Fibroblast of the aortic adventitia (primary cell): Measurements from ENCODE around the gene NCKAP5. TPM values are rescaled to one million over a fixed set of nuclear protein-coding genes. Genes with fewer than 3 reads are reported as not detected.

Experiments used
- DNase-seq: peaks from one replicate; pipeline ENCODE4 v3.0.0-alpha.2; 2010; ENCODE audit warnings: low read depth
- H3K4me3 ChIP-seq: 2 replicates; pipeline ENCODE4 v1.5.1; 2011; ENCODE audit warnings: low read depth, mild to moderate bottlenecking, control low read depth, low read length, moderate library complexity
- CTCF ChIP-seq: IDR thresholded peaks from 2 replicates; pipeline ENCODE4 v1.5.1; 2011; ENCODE audit warnings: mild to moderate bottlenecking, low read length, control low read depth, inconsistent platforms; ENCODE audit not compliant: insufficient read depth
- total RNA-seq: library from RNA; depleted of rRNA; stranded (reverse); fragments of >200 nt; gene quantifications from 2 replicates; pipeline ENCODE4 v1.2.3, GENCODE V29; 2012; ENCODE audit warnings: low replicate concordance

Gene NCKAP5
- total RNA-seq, 1 donor, result 4.4 TPM

DNA sequence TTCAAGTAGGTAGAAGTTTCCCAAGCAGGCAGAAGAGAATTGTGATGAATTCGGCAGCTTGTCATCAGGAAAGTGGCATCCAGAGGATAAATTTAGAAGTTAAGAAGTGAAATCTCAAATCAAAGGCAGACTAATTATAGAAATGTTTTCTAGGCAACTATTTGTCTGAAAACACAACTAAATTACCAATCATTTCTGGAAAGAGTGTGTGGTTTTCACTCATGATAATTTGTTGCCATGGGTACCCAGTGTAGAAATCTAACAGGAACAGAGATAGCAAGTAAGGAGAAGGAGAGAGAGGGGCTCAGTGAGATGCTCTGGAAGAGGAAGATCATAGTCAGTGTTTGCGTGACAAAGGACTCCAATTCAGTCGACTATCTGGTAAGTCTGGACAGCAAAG is 208.1 kb downstream of the NCKAP5 start:
- DNase-seq, result no peak
- no peak for TF ChIP-seq CTCF
- H3K4me3 ChIP-seq, result no peak overlapping the region

DNA sequence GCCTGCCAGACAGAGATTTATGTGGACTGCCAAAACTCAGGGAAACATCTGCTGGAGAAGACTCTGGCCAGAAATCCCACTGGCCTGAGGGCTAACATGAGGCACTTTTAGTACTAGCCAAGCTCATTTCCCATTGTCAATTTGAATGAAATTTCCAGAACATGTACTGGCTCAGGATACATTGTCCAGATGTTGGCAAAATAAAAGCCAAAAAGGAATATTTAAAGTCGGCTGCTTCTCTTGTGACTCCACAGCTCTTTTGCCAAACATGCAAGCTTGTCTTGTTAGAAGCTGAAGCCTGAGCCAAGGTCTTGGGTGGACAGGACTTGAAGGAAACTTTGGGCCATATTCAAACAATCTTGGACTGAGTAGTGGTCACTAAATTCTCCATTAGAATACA is 215.5 kb downstream of the NCKAP5 start:
- DNase-seq, result peak; percentile 94
- no peak for TF ChIP-seq CTCF
- no peak overlapping the region for H3K4me3 ChIP-seq

DNA sequence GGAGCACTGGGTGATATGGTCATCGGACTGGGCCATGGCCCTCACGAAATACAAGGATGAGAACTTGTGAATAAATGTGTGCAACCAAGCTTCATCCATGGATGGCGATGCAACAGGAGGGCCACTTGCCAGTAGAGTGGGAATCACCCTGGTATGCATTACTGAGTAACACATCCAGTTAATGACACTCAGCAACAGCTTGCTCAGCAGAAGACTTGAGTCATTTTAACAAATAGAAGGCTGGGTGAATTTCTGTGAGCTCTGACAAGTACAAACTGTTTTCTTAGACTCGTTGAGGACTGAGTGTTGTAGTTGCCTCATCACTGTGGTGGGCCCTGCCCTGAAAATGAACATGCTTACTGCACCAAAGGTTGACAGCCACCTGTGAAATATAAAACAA is 221.6 kb downstream of the NCKAP5 start:
- H3K4me3 ChIP-seq, result no peak overlapping the region
- DNase-seq, result peak; percentile 79
- TF ChIP-seq CTCF, result no peak

DNA sequence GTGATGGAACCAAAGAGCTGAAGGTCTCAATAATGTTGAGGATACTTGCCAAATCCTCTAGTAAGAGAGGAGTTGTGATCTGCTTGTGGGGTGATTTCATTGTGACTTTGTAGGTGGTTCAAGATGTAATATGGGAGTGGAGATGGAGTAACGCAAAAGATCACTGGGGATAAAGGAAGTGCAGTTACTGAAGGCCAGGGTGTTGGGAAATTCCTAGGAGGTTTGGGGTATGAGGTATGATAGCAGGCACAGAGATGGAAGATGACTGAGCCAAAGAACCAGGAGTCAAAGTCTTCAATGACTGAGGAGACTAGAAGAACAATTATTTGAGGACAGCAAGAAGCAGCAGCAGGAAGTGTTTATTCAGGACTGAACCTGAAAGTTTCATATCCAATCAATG is 222.6 kb downstream of the NCKAP5 start:
- no peak overlapping the region for H3K4me3 ChIP-seq
- TF ChIP-seq CTCF, result no peak
- no peak for DNase-seq

DNA sequence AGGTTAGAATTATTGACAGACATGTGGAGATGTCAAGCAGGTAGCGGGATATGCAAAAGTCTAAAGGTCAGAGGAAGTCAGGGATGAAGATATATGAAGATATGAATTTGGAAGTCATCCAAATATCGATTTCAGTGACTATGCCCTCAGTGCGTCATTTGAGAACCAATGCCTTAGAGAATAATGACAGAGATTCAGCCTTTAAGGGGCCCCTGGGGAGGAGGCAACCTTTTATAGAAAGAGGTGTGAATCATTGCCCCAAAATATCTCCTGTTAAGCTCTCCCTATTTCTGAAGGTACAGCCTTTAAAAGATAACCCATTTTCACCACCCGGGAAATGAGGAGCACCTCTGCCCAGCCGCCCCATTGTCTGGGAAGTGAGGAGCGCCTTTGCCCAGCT is 223.4 kb downstream of the NCKAP5 start:
- H3K4me3 ChIP-seq, result no peak overlapping the region
- TF ChIP-seq CTCF, result no peak

GRCh38 chr2:133343018-133343352 is 225.3 kb downstream of the NCKAP5 start:
- no peak for TF ChIP-seq CTCF

More for the DNA sequence above, 223.4 kb downstream of the NCKAP5 start:
- DNase-seq, result no peak

GRCh38 chr2:133342286-133343017 is 225.8 kb downstream of the NCKAP5 start:
- no peak for TF ChIP-seq CTCF
- no peak overlapping the region for H3K4me3 ChIP-seq
- no peak for DNase-seq

More at GRCh38 chr2:133343018-133343352, 225.3 kb downstream of the NCKAP5 start:
- DNase-seq, result no peak
- no peak overlapping the region for H3K4me3 ChIP-seq
